ENCODE data around the gene PUS7.

DNA sequence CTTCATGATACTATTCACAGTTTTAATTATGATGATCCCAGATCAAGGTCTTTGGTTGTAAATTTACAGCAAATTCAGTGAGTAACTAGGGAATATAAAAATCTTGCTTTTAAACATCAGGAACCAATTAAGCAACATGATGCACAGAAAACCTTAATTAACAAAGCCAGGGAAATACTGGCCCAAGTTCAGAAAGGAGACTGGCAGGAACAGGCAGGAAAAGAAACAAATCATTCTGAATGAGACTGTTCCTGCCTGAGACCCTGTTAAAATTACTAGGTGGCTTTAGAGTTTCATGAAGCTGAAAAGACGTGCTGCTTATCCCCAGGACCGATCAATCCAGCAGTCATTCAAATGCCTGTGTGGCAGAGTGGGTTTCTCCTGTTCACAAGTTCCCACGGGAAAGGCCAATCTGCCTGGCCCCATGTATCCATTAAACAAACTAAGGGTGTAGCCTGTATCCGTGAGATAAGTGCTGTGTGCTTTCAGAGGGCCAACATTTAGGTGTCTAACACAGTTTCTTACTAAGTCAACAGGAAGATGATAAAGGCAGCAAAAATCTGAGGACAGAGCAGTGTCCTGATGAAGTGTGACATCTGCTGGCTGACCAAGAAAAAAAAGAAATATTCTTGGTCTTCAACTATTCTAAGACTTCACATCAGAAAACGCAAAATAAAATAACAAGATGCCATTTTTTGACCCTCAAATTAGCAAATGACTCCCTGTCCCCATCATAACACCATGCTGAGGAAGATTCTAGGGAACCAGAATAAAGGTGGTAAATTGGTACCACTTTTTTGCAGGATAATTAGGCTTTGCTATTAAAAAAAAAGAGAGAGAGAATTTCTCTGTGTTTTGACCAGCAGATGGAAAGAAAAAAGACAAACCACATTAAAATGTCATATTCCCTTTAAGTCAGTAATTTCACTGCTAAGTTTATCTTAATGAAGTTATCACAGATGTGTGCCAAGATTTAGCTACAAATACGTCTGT, 34.2 kb downstream of the PUS7 start:
- TF ChIP-seq, protein P1, sequence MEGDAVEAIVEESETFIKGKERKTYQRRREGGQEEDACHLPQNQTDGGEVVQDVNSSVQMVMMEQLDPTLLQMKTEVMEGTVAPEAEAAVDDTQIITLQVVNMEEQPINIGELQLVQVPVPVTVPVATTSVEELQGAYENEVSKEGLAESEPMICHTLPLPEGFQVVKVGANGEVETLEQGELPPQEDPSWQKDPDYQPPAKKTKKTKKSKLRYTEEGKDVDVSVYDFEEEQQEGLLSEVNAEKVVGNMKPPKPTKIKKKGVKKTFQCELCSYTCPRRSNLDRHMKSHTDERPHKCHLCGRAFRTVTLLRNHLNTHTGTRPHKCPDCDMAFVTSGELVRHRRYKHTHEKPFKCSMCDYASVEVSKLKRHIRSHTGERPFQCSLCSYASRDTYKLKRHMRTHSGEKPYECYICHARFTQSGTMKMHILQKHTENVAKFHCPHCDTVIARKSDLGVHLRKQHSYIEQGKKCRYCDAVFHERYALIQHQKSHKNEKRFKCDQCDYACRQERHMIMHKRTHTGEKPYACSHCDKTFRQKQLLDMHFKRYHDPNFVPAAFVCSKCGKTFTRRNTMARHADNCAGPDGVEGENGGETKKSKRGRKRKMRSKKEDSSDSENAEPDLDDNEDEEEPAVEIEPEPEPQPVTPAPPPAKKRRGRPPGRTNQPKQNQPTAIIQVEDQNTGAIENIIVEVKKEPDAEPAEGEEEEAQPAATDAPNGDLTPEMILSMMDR (IDR thresholded peaks at IDR 0.05; ENCODE audit: low read depth, low read length, missing input control) = peak; percentile 37
- TF ChIP-seq, protein P2, sequence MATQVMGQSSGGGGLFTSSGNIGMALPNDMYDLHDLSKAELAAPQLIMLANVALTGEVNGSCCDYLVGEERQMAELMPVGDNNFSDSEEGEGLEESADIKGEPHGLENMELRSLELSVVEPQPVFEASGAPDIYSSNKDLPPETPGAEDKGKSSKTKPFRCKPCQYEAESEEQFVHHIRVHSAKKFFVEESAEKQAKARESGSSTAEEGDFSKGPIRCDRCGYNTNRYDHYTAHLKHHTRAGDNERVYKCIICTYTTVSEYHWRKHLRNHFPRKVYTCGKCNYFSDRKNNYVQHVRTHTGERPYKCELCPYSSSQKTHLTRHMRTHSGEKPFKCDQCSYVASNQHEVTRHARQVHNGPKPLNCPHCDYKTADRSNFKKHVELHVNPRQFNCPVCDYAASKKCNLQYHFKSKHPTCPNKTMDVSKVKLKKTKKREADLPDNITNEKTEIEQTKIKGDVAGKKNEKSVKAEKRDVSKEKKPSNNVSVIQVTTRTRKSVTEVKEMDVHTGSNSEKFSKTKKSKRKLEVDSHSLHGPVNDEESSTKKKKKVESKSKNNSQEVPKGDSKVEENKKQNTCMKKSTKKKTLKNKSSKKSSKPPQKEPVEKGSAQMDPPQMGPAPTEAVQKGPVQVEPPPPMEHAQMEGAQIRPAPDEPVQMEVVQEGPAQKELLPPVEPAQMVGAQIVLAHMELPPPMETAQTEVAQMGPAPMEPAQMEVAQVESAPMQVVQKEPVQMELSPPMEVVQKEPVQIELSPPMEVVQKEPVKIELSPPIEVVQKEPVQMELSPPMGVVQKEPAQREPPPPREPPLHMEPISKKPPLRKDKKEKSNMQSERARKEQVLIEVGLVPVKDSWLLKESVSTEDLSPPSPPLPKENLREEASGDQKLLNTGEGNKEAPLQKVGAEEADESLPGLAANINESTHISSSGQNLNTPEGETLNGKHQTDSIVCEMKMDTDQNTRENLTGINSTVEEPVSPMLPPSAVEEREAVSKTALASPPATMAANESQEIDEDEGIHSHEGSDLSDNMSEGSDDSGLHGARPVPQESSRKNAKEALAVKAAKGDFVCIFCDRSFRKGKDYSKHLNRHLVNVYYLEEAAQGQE (IDR thresholded peaks at IDR 0.05) = no peak
- TF ChIP-seq SP1 (IDR thresholded peaks at IDR 0.05) = no peak

All from liver (tissue), 3 donors.